ENCODE measurements around the gene RIGI. TPM values are rescaled to one million over a fixed set of nuclear protein-coding genes. Genes with fewer than 3 reads are reported as not detected.
A peak's percentile ranks its signal among the peaks of the same experiment; 100 is the strongest.

The RIGI gene
- total and polyA plus RNA-seq, 2 of the 13 experiments (the other 11 are each of a cell fraction or from before 2014, with no cell fraction given): 3.0 to 8.2 TPM

DNA sequence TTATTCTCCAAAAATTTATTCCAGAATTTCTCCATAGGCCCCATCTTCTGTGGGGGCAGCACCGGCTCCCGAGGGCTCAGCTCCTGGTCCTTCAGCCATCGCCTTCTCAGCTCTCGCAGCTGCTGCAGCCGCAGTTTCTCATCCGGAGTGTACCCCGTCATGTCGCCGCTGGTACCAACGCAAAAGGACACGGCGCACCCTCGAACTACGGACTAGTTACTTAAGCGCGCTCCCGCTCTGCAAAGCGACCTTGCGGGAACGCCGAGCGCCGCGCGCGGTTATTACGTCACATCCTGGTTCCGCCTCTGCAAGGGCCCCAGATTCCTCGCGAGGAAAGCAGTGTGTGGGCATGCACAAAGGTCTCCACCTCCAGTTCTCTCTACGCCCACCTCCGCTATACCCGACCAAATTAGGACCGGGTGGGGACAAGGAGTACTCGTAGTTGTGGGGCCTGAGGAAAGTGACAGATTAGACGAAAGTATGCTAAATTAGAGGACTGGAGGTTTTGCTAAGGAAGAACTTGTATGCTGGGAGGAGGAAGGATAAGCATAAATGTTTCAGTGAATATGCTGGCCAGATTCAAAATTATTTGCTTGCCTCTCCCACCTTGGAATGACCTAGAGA, 47.0 kb upstream of the RIGI start, which contains the start of gene NDUFB6 (continued):
- TF ChIP-seq E2F5 (CRISPR knock-in tag; conservative IDR thresholded peaks at IDR 0.05): peak; percentile 69; the same call in 1 of the 2 replicates
- TF ChIP-seq RXRB (CRISPR knock-in tag; IDR thresholded peaks at IDR 0.05; ENCODE audit: borderline replicate concordance): peak; percentile 36; the same call in 1 of the 2 replicates
- peak; percentile 68 for TF ChIP-seq HCFC1 (IDR thresholded peaks at IDR 0.05; ENCODE audit: low read depth, low read length)
- TF ChIP-seq HOXA5 (CRISPR knock-in tag; IDR thresholded peaks at IDR 0.05): peak; percentile 44; the same call in 1 of the 2 replicates
- TF ChIP-seq ZNF543 (CRISPR knock-in tag; IDR thresholded peaks at IDR 0.05): peak; percentile 69; the same call in 1 of the 2 replicates
- TF ChIP-seq ZNF331 (CRISPR knock-in tag; IDR thresholded peaks at IDR 0.05): 0 out of 2 replicates have a peak, but pooled peaks have one; percentile 34
- no peak for TF ChIP-seq RELA (CRISPR knock-in tag; IDR thresholded peaks at IDR 0.05)
- peak; percentile 60; the same call in 1 of the 2 replicates for TF ChIP-seq GMEB2 (CRISPR knock-in tag; IDR thresholded peaks at IDR 0.05; ENCODE audit: low read depth)
- peak; percentile 79 for TF ChIP-seq ZFY (CRISPR knock-in tag; IDR thresholded peaks at IDR 0.05)
- TF ChIP-seq, protein P1, sequence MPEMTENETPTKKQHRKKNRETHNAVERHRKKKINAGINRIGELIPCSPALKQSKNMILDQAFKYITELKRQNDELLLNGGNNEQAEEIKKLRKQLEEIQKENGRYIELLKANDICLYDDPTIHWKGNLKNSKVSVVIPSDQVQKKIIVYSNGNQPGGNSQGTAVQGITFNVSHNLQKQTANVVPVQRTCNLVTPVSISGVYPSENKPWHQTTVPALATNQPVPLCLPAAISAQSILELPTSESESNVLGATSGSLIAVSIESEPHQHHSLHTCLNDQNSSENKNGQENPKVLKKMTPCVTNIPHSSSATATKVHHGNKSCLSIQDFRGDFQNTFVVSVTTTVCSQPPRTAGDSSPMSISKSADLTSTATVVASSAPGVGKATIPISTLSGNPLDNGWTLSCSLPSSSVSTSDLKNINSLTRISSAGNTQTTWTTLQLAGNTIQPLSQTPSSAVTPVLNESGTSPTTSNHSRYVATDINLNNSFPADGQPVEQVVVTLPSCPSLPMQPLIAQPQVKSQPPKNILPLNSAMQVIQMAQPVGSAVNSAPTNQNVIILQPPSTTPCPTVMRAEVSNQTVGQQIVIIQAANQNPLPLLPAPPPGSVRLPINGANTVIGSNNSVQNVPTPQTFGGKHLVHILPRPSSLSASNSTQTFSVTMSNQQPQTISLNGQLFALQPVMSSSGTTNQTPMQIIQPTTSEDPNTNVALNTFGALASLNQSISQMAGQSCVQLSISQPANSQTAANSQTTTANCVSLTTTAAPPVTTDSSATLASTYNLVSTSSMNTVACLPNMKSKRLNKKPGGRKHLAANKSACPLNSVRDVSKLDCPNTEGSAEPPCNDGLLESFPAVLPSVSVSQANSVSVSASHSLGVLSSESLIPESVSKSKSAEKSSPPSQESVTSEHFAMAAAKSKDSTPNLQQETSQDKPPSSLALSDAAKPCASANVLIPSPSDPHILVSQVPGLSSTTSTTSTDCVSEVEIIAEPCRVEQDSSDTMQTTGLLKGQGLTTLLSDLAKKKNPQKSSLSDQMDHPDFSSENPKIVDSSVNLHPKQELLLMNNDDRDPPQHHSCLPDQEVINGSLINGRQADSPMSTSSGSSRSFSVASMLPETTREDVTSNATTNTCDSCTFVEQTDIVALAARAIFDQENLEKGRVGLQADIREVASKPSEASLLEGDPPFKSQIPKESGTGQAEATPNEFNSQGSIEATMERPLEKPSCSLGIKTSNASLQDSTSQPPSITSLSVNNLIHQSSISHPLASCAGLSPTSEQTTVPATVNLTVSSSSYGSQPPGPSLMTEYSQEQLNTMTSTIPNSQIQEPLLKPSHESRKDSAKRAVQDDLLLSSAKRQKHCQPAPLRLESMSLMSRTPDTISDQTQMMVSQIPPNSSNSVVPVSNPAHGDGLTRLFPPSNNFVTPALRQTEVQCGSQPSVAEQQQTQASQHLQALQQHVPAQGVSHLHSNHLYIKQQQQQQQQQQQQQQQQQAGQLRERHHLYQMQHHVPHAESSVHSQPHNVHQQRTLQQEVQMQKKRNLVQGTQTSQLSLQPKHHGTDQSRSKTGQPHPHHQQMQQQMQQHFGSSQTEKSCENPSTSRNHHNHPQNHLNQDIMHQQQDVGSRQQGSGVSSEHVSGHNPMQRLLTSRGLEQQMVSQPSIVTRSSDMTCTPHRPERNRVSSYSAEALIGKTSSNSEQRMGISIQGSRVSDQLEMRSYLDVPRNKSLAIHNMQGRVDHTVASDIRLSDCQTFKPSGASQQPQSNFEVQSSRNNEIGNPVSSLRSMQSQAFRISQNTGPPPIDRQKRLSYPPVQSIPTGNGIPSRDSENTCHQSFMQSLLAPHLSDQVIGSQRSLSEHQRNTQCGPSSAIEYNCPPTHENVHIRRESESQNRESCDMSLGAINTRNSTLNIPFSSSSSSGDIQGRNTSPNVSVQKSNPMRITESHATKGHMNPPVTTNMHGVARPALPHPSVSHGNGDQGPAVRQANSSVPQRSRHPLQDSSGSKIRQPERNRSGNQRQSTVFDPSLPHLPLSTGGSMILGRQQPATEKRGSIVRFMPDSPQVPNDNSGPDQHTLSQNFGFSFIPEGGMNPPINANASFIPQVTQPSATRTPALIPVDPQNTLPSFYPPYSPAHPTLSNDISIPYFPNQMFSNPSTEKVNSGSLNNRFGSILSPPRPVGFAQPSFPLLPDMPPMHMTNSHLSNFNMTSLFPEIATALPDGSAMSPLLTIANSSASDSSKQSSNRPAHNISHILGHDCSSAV (CRISPR knock-in tag; IDR thresholded peaks at IDR 0.05; ENCODE audit: borderline replicate concordance): 0 out of 2 replicates have a peak, but pooled peaks have one; percentile 69
- TF ChIP-seq PHF8 (CRISPR knock-in tag; IDR thresholded peaks at IDR 0.05): peak; percentile 81
- TF ChIP-seq ZNF652 (CRISPR knock-in tag; IDR thresholded peaks at IDR 0.05; ENCODE audit: borderline replicate concordance, low read depth): 0 out of 2 replicates have a peak, but pooled peaks have one; percentile 8
- peak; percentile 77 for TF ChIP-seq MEF2D (CRISPR knock-in tag; IDR thresholded peaks at IDR 0.05)
- TF ChIP-seq, protein P2, sequence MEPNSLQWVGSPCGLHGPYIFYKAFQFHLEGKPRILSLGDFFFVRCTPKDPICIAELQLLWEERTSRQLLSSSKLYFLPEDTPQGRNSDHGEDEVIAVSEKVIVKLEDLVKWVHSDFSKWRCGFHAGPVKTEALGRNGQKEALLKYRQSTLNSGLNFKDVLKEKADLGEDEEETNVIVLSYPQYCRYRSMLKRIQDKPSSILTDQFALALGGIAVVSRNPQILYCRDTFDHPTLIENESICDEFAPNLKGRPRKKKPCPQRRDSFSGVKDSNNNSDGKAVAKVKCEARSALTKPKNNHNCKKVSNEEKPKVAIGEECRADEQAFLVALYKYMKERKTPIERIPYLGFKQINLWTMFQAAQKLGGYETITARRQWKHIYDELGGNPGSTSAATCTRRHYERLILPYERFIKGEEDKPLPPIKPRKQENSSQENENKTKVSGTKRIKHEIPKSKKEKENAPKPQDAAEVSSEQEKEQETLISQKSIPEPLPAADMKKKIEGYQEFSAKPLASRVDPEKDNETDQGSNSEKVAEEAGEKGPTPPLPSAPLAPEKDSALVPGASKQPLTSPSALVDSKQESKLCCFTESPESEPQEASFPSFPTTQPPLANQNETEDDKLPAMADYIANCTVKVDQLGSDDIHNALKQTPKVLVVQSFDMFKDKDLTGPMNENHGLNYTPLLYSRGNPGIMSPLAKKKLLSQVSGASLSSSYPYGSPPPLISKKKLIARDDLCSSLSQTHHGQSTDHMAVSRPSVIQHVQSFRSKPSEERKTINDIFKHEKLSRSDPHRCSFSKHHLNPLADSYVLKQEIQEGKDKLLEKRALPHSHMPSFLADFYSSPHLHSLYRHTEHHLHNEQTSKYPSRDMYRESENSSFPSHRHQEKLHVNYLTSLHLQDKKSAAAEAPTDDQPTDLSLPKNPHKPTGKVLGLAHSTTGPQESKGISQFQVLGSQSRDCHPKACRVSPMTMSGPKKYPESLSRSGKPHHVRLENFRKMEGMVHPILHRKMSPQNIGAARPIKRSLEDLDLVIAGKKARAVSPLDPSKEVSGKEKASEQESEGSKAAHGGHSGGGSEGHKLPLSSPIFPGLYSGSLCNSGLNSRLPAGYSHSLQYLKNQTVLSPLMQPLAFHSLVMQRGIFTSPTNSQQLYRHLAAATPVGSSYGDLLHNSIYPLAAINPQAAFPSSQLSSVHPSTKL (CRISPR knock-in tag; IDR thresholded peaks at IDR 0.05): peak; percentile 76
- peak; percentile 99 for TF ChIP-seq KMT2B (CRISPR knock-in tag; IDR thresholded peaks at IDR 0.05)
- TF ChIP-seq CEBPG (CRISPR knock-in tag; IDR thresholded peaks at IDR 0.05): peak; percentile 86

Measured in HepG2 (cell line).